ENCODE measurements around the gene CNDP2.

GRCh38 chr18:74533666-74534065, 37.5 kb downstream of the CNDP2 start:
- TF ChIP-seq, protein P1, sequence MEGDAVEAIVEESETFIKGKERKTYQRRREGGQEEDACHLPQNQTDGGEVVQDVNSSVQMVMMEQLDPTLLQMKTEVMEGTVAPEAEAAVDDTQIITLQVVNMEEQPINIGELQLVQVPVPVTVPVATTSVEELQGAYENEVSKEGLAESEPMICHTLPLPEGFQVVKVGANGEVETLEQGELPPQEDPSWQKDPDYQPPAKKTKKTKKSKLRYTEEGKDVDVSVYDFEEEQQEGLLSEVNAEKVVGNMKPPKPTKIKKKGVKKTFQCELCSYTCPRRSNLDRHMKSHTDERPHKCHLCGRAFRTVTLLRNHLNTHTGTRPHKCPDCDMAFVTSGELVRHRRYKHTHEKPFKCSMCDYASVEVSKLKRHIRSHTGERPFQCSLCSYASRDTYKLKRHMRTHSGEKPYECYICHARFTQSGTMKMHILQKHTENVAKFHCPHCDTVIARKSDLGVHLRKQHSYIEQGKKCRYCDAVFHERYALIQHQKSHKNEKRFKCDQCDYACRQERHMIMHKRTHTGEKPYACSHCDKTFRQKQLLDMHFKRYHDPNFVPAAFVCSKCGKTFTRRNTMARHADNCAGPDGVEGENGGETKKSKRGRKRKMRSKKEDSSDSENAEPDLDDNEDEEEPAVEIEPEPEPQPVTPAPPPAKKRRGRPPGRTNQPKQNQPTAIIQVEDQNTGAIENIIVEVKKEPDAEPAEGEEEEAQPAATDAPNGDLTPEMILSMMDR (IDR thresholded peaks at IDR 0.05): no peak
- no peak for TF ChIP-seq POLR2A (IDR thresholded peaks at IDR 0.05)
